ENCODE data around the gene MMP14.

DNA sequence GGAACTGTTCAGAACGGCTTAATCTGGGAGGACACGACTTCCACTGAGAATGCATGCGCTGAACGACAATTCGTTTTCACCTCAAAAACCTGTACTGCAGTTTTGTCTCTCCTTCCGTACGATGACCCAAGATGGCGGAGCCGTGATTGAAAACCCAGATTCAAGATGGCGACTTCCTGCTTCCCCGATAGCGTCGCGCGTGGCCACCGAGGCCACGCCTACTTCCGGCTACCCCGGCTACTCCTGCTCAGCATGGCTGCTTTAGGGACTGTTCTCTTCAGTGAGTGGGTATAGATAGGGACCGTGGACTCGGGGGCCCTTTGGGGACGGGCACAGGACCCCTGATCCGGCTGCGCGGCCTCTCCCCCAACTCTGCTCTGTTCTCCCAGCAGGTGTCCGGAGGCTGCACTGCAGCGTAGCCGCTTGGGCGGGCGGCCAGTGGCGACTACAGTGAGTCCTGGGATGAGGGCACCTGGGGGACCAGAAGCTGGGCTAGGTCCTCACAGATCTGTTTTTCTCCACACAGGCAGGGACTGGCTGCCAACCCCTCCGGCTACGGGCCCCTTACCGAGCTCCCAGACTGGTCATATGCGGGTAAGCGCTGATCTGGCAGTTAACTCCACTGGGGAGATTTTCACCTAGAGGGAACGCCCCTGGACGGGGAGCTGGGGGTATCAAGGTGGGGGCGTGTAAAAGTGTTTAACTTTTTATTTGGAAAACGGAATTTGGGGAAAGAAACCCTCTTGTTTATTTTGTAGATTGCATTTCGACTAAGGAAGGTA, 6.5 kb upstream of the MMP14 start, which contains the start of gene MRPL52:
- TF ChIP-seq GATA2 (IDR thresholded peaks at IDR 0.05; ENCODE audit: low read depth, low read length) (no peak), GATA3 (IDR thresholded peaks at IDR 0.05; ENCODE audit: low read depth, low read length) (no peak)
